COR-L47 (cell line): ENCODE results near the gene YY1.
"Not testable (repeated sequence)": the region's sequence is repeated elsewhere in the genome, so short reads cannot be mapped to it uniquely, and the experiment has no call there.

Source experiments
- DNase-seq: peaks from one replicate; lab custom pipeline; 2025; lab: John Stamatoyannopoulos, UW

The YY1 gene

GRCh38 chr14:100243020-100243419, 4.1 kb downstream of the YY1 start:
- no peak for DNase-seq

- peak; percentile 51 for DNase-seq
Observed at GRCh38 chr14:100246809-100247428, 8.0 kb downstream of the YY1 start.

GRCh38 chr14:100250732-100251465, 12.0 kb downstream of the YY1 start:
- no peak for DNase-seq

- no peak for DNase-seq
Observed at GRCh38 chr14:100252684-100253083, 13.7 kb downstream of the YY1 start.

- no peak for DNase-seq
Observed at GRCh38 chr14:100256339-100256895, 17.5 kb downstream of the YY1 start.

- DNase-seq = no peak
Observed at GRCh38 chr14:100261621-100262020, 22.7 kb downstream of the YY1 start.

GRCh38 chr14:100262545-100262944, 23.6 kb downstream of the YY1 start:
- no peak for DNase-seq

- no peak for DNase-seq
Observed at GRCh38 chr14:100263141-100263540, 24.2 kb downstream of the YY1 start.

GRCh38 chr14:100267990-100268389, 29.0 kb downstream of the YY1 start:
- no peak for DNase-seq

GRCh38 chr14:100268591-100269207, 29.8 kb downstream of the YY1 start:
- DNase-seq = no peak

GRCh38 chr14:100271247-100271939, 32.4 kb downstream of the YY1 start:
- peak; percentile 13 for DNase-seq

- DNase-seq = no peak
Observed at GRCh38 chr14:100274250-100274649, 35.3 kb downstream of the YY1 start.

GRCh38 chr14:100275214-100275613, 36.3 kb downstream of the YY1 start:
- DNase-seq = no peak

GRCh38 chr14:100278702-100279101, 39.8 kb downstream of the YY1 start:
- DNase-seq = no peak

GRCh38 chr14:100279133-100279532, 40.2 kb downstream of the YY1 start:
- no peak for DNase-seq

- no peak for DNase-seq
Observed at GRCh38 chr14:100279563-100279962, 40.6 kb downstream of the YY1 start.

- DNase-seq = no peak
Observed at GRCh38 chr14:100281286-100282082, 42.5 kb downstream of the YY1 start.

- no peak for DNase-seq
Observed at GRCh38 chr14:100282083-100282350, 43.1 kb downstream of the YY1 start.

- no peak for DNase-seq
Observed at GRCh38 chr14:100282766-100283419, 43.9 kb downstream of the YY1 start.

- DNase-seq = not testable (repeated sequence)
Observed at GRCh38 chr14:100283436-100283835, 44.5 kb downstream of the YY1 start.
